WTC11 (cell line): Measurements from ENCODE around the gene ELFN1. TPM values are rescaled to one million over a fixed set of nuclear protein-coding genes. Genes with fewer than 3 reads are reported as not detected.

Experiments
- ATAC-seq: fragments of 200-7000 bp; cut with Tn5 transposase; 2 replicates; pipeline ENCODE4 v1.10.0; 2021; ENCODE audit warnings: mild to moderate bottlenecking, moderate library complexity
- CTCF ChIA-PET: fragments of 300-600 bp; sonication (Branson Sonifier 250); formaldehyde crosslinking; loops from one replicate; lab custom pipeline; 2021; ENCODE audit warnings: antibody characterized with exemption; lab: Charles Lee
- POLR2A ChIA-PET: fragments of 350-600 bp; sonication (Branson Sonifier 250); formaldehyde crosslinking; loops from one replicate; lab custom pipeline; 2021; ENCODE audit warnings: antibody characterized with exemption; lab: Charles Lee
- DNase-seq: peaks from one replicate; pipeline ENCODE4 v3.0.0; 2021; ENCODE audit warnings: low spot score
- H3K27ac Mint-ChIP-seq: 2 replicates; pipeline ENCODE4 v1.8.0; 2021; ENCODE audit warnings: mixed read lengths
- H3K27me3 Mint-ChIP-seq: 2 replicates; pipeline ENCODE4 v1.8.0; 2021; ENCODE audit warnings: low read depth, mild to moderate bottlenecking, moderate library complexity, mixed read lengths
- H3K36me3 Mint-ChIP-seq: 2 replicates; pipeline ENCODE4 v1.8.0; 2021; ENCODE audit warnings: mixed read lengths
- H3K4me1 Mint-ChIP-seq: 2 replicates; pipeline ENCODE4 v1.8.0; 2022; ENCODE audit warnings: mixed read lengths
- H3K4me3 Mint-ChIP-seq: 2 replicates; pipeline ENCODE4 v1.8.0; 2021; ENCODE audit warnings: mild to moderate bottlenecking, moderate library complexity, mixed read lengths
- H3K9me3 Mint-ChIP-seq: 2 replicates; pipeline ENCODE4 v1.8.0; 2021; ENCODE audit warnings: mixed read lengths
- ELF4 ChIP-seq: sonication (generic); formaldehyde crosslinking; IDR thresholded peaks from 2 replicates; pipeline ENCODE4 v1.8.1; 2022; ENCODE audit warnings: low read depth, mild to moderate bottlenecking, moderate library complexity, missing genetic modification reagents
- GTF2I ChIP-seq: fragments of 250-450 bp; sonication (Bioruptor Pico); conservative IDR thresholded peaks from 2 replicates; pipeline ENCODE4 v1.4.0; 2021; ENCODE audit warnings: mild to moderate bottlenecking
- HMGA2 ChIP-seq: fragments of 250-450 bp; sonication (Bioruptor Pico); IDR thresholded peaks from 2 replicates; pipeline ENCODE4 v1.4.0; 2021; ENCODE audit warnings: mild to moderate bottlenecking, moderate library complexity
- HMGXB4 ChIP-seq: sonication (generic); formaldehyde crosslinking; IDR thresholded peaks from 2 replicates; pipeline ENCODE4 v1.8.1; 2023; ENCODE audit warnings: mild to moderate bottlenecking, moderate library complexity, missing genetic modification reagents
- JUN ChIP-seq: sonication (generic); formaldehyde crosslinking; IDR thresholded peaks from 2 replicates; pipeline ENCODE4 v1.8.0; 2023; ENCODE audit warnings: mild to moderate bottlenecking, missing genetic modification reagents
- MXD4 ChIP-seq: fragments of 250-450 bp; sonication (Bioruptor Pico); IDR thresholded peaks from 2 replicates; pipeline ENCODE4 v1.8.0; 2021; ENCODE audit warnings: mild to moderate bottlenecking, moderate library complexity, borderline replicate concordance
- NR3C1 ChIP-seq: sonication (generic); formaldehyde crosslinking; conservative IDR thresholded peaks from 2 replicates; pipeline ENCODE4 v1.8.1; 2023; ENCODE audit warnings: low read depth, mild to moderate bottlenecking, missing genetic modification reagents
- OVOL2 ChIP-seq: fragments of 250-450 bp; sonication (Bioruptor Pico); IDR thresholded peaks from 2 replicates; pipeline ENCODE4 v1.9.0; 2021; ENCODE audit warnings: mild to moderate bottlenecking, borderline replicate concordance
- SOX15 ChIP-seq: fragments of 250-450 bp; sonication (Bioruptor Pico); IDR thresholded peaks from 2 replicates; pipeline ENCODE4 v1.9.0; 2021; ENCODE audit warnings: mild to moderate bottlenecking
- USF1 ChIP-seq: sonication (generic); formaldehyde crosslinking; IDR thresholded peaks from 2 replicates; pipeline ENCODE4 v1.8.0; 2022; ENCODE audit warnings: mild to moderate bottlenecking, missing genetic modification reagents
- ZNF138 ChIP-seq: sonication (generic); formaldehyde crosslinking; conservative IDR thresholded peaks from 2 replicates; pipeline ENCODE4 v1.8.1; 2022; ENCODE audit warnings: mild to moderate bottlenecking, moderate library complexity, missing genetic modification reagents
- ZNF317 ChIP-seq: sonication (generic); formaldehyde crosslinking; IDR thresholded peaks from 2 replicates; pipeline ENCODE4 v1.8.1; 2023; ENCODE audit warnings: low read depth, mild to moderate bottlenecking, moderate library complexity, missing genetic modification reagents, borderline replicate concordance
- ZNF416 ChIP-seq: fragments of 250-450 bp; sonication (Bioruptor Pico); IDR thresholded peaks from 2 replicates; pipeline ENCODE4 v1.9.0; 2021; ENCODE audit warnings: mild to moderate bottlenecking, inconsistent platforms
- ZNF423 ChIP-seq: fragments of 250-450 bp; sonication (Bioruptor Pico); IDR thresholded peaks from 2 replicates; pipeline ENCODE4 v2.1.2; 2022; ENCODE audit warnings: mild to moderate bottlenecking, moderate library complexity
- ZNF671 ChIP-seq: fragments of 250-450 bp; sonication (Bioruptor Pico); IDR thresholded peaks from 2 replicates; pipeline ENCODE4 v1.8.0; 2021; ENCODE audit warnings: mild to moderate bottlenecking
- ZSCAN18 ChIP-seq: fragments of 250-450 bp; sonication (Bioruptor Pico); IDR thresholded peaks from 2 replicates; pipeline ENCODE4 v2.1.2; 2022; ENCODE audit warnings: mild to moderate bottlenecking, moderate library complexity
- total RNA-seq: library from RNA; stranded (reverse); gene quantifications from 3 replicates; pipeline ENCODE4 v1.2.3, GENCODE V29; 2021

The ELFN1 gene
- total RNA-seq, 1 experiment from 2014 or later = 4.6 TPM

GRCh38 chr7:1693419-1693990 is 23.4 kb downstream of the ELFN1 start (continued):
- TF ChIP-seq ZSCAN18 (CRISPR knock-in tag) = no peak

- peaks cover 5% of the 10 kb centered on the region for H3K9me3 Mint-ChIP-seq
- POLR2A ChIA-PET = no interaction called here
- ATAC-seq = peak; percentile 76
- no peak for TF ChIP-seq ZNF671 (CRISPR knock-in tag)
- TF ChIP-seq ZNF423 (CRISPR knock-in tag) = peak; percentile 20; the same call in 1 of the 2 replicates
- TF ChIP-seq, all 79 proteins: peak for 1
- DNase-seq = peak; percentile 82
- H3K27ac Mint-ChIP-seq = no peak overlapping the region
- CTCF ChIA-PET = interaction anchor here (0.5 to 1.9 kb wide), 5 partner anchors 16 to 693 kb away, joined by 3 to 6 read pairs (median 3); no protein-coding TSS in a partner anchor
- no peaks in the 10 kb centered on the region; the same call in 1 of the 2 replicates for H3K27me3 Mint-ChIP-seq
- H3K36me3 Mint-ChIP-seq = no peaks in the 10 kb centered on the region
- H3K4me1 Mint-ChIP-seq = peaks cover 18% of the 10 kb centered on the region
- H3K4me3 Mint-ChIP-seq = no peak overlapping the region
These were observed 24.0 kb downstream of the ELFN1 start for GRCh38 chr7:1693991-1694524.

- POLR2A ChIA-PET = no interaction called here
- Mint-ChIP-seq H3K27ac (no peak overlapping the region; the same call in 1 of the 2 replicates), H3K36me3 (no peaks in the 10 kb centered on the region), H3K9me3 (peaks cover 4% of the 10 kb centered on the region), H3K4me3 (no peak overlapping the region), H3K4me1 (peaks cover 18% of the 10 kb centered on the region), H3K27me3 (no peaks in the 10 kb centered on the region; the same call in 1 of the 2 replicates)
- DNase-seq = peak; percentile 11
- ATAC-seq = no peak
- TF ChIP-seq USF1 (CRISPR knock-in tag) (no peak), OVOL2 (CRISPR knock-in tag) (no peak), HMGXB4 (CRISPR knock-in tag) (no peak), MXD4 (CRISPR knock-in tag) (no peak), ZNF138 (no peak), NR3C1 (no peak), HMGA2 (CRISPR knock-in tag) (no peak), SOX15 (CRISPR knock-in tag) (no peak), GTF2I (no peak), ELF4 (CRISPR knock-in tag) (no peak), JUN (CRISPR knock-in tag) (no peak)
- CTCF ChIA-PET = interaction anchor here (0.5 to 1.1 kb wide), 5 partner anchors 15 to 694 kb away, joined by 3 to 4 read pairs (median 3); no protein-coding TSS in a partner anchor
These were observed 24.8 kb downstream of the ELFN1 start for GRCh38 chr7:1694611-1695511.

- Mint-ChIP-seq H3K27me3 (peaks cover 5% of the 10 kb centered on the region), H3K4me1 (peaks cover 18% of the 10 kb centered on the region), H3K4me3 (no peak overlapping the region), H3K9me3 (peaks cover 8% of the 10 kb centered on the region), H3K27ac (no peak overlapping the region; the same call in 1 of the 2 replicates), H3K36me3 (peaks cover 4% of the 10 kb centered on the region)
- no peak for ATAC-seq
- DNase-seq = no peak
- ChIA-PET POLR2A (no interaction called here), CTCF (no interaction called here)
- TF ChIP-seq HMGA2 (CRISPR knock-in tag) (no peak), ZNF416 (no peak), ZNF317 (no peak)
These were observed 25.9 kb downstream of the ELFN1 start for GRCh38 chr7:1695800-1696454.
